Ectodermal cell (in vitro differentiated cells): Measurements from ENCODE around the gene PLEKHG3.
"Not testable (repeated sequence)": the region's sequence is repeated elsewhere in the genome, so short reads cannot be mapped to it uniquely, and the experiment has no call there.

Experiments
- H3K27ac ChIP-seq: 2 replicates; pipeline ENCODE4 v1.7.0; 2013; ENCODE audit warnings: mild to moderate bottlenecking, low read depth, low read length; ENCODE audit not compliant: insufficient read depth, poor library complexity, severe bottlenecking
- H3K27me3 ChIP-seq: 2 replicates; pipeline ENCODE4 v1.7.0; 2013; ENCODE audit warnings: mild to moderate bottlenecking, low read length; ENCODE audit not compliant: insufficient read depth, control insufficient read depth, poor library complexity, severe bottlenecking
- H3K36me3 ChIP-seq: one replicate; pipeline ENCODE4 v1.7.0; 2013; ENCODE audit warnings: low read length; ENCODE audit not compliant: control insufficient read depth, insufficient read depth
- H3K4me1 ChIP-seq: one replicate; pipeline ENCODE4 v1.7.0; 2013; ENCODE audit warnings: low read length; ENCODE audit not compliant: control insufficient read depth, insufficient read depth
- H3K4me3 ChIP-seq: 2 replicates; pipeline ENCODE4 v1.7.0; 2013; ENCODE audit warnings: low read depth, low read length, control low read depth; ENCODE audit not compliant: insufficient read depth
- H3K9me3 ChIP-seq: 2 replicates; pipeline ENCODE4 v1.7.0; 2013; ENCODE audit warnings: mild to moderate bottlenecking, low read length, moderate library complexity; ENCODE audit not compliant: control insufficient read depth
- WGBS, 2 experiments: methylation state at CpG; one replicate each; pipeline ENCODE4 v1.1.7; 2013; ENCODE audit warnings: missing lambda C conversion rate in 2 of 2; 5-methylcytosine and 5-hydroxymethylcytosine counted together

Gene PLEKHG3

GRCh38 chr14:64685371-64686281 is 18.6 kb upstream of the PLEKHG3 start:
- H3K4me1 ChIP-seq, result peaks cover 15% of the 10 kb centered on the region
- no peaks in the 10 kb centered on the region for H3K27me3 ChIP-seq
- no peaks in the 10 kb centered on the region for H3K9me3 ChIP-seq
- H3K36me3 ChIP-seq, result no peaks in the 10 kb centered on the region
- H3K27ac ChIP-seq, result no peak overlapping the region
- H3K4me3 ChIP-seq, result no peak overlapping the region
- WGBS, 2 experiments, result 65 to 67% methylated on average over 10 of the region's 10 CpGs

DNA sequence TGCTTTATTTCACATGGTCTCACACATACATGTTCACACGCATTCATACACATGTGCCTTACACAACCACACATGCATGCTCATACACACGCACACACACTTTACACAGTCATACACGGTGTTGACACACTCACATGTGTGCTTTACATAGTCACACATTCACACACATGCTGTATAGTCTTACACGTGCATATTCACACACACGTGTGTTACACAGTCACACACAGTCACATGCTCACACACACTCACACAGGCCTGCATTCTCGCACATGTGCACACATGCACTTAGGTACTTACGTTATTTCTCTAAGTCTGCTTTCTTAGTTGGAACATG is 18.0 kb upstream of the PLEKHG3 start:
- H3K36me3 ChIP-seq, result no peaks in the 10 kb centered on the region
- H3K4me3 ChIP-seq, result no peak overlapping the region
- whole genome bisulfite sequencing, 2 experiments, result 85 to 87% methylated on average over 6 to 7 of the region's 7 CpGs
- H3K27me3 ChIP-seq, result no peaks in the 10 kb centered on the region
- no peaks in the 10 kb centered on the region for H3K9me3 ChIP-seq
- H3K4me1 ChIP-seq, result peaks cover 14% of the 10 kb centered on the region
- H3K27ac ChIP-seq, result no peak overlapping the region

DNA sequence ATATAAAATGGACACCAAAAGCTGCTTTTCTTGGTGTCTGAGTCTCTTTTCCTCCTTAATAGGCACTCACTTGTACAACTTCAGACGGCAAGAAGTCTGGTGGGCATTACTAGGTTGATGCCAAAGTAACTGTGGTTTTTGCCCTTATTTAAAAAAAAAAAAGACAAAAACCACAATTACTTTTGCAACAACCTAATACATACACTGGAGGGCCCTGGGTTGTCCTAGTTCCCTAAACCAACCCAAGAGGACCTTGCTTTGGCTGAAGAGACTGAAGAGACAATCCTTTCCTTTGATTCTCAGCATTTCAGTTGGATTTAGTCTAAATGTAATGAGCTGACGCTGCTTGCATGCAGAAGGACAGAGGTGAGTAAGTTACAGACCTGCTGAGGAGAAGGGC is 16.2 kb upstream of the PLEKHG3 start:
- Histone ChIP-seq H3K9me3 (no peaks in the 10 kb centered on the region), H3K27ac (no peak overlapping the region), H3K4me1 (peaks cover 14% of the 10 kb centered on the region), H3K36me3 (no peaks in the 10 kb centered on the region), H3K27me3 (no peaks in the 10 kb centered on the region), H3K4me3 (no peak overlapping the region)
- WGBS, 2 experiments, result 58 to 83% methylated on average over 2 of the region's 2 CpGs

GRCh38 chr14:64688811-64689281 is 15.4 kb upstream of the PLEKHG3 start:
- WGBS, 2 experiments, result 70 to 77% methylated on average over 7 of the region's 7 CpGs
- Histone ChIP-seq H3K4me3 (no peak overlapping the region), H3K27ac (no peak overlapping the region), H3K36me3 (no peaks in the 10 kb centered on the region), H3K9me3 (no peaks in the 10 kb centered on the region), H3K4me1 (peaks cover 11% of the 10 kb centered on the region), H3K27me3 (no peaks in the 10 kb centered on the region)

- Histone ChIP-seq H3K36me3 (no peaks in the 10 kb centered on the region), H3K4me3 (no peak overlapping the region), H3K27ac (no peak overlapping the region), H3K4me1 (peaks cover 11% of the 10 kb centered on the region), H3K27me3 (no peaks in the 10 kb centered on the region), H3K9me3 (no peaks in the 10 kb centered on the region)
- WGBS, 2 experiments, result 83 to 95% methylated on average over 2 to 3 of the region's 3 CpGs
These were observed 14.9 kb upstream of the PLEKHG3 start for GRCh38 chr14:64689289-64689688.

GRCh38 chr14:64690607-64691006 is 13.6 kb upstream of the PLEKHG3 start:
- 89 to 91% methylated on average over 5 to 6 of the region's 6 CpGs for WGBS, 2 experiments
- H3K9me3 ChIP-seq, H3K4me3 ChIP-seq, H3K4me1 ChIP-seq, H3K27me3 ChIP-seq, H3K36me3 ChIP-seq, H3K27ac ChIP-seq: not testable (repeated sequence)

GRCh38 chr14:64691376-64691775 is 12.8 kb upstream of the PLEKHG3 start:
- no peaks in the 10 kb centered on the region for H3K36me3 ChIP-seq
- no peaks in the 10 kb centered on the region for H3K27me3 ChIP-seq
- H3K4me1 ChIP-seq, result no peaks in the 10 kb centered on the region
- no peak overlapping the region for H3K27ac ChIP-seq
- H3K4me3 ChIP-seq, result no peak overlapping the region
- WGBS, 2 experiments, result 60% methylated on average over 1 of the region's 2 CpGs; no CpG with 5 or more reads in 1 of the 2 experiments
- no peaks in the 10 kb centered on the region for H3K9me3 ChIP-seq

GRCh38 chr14:64692189-64692985 is 11.8 kb upstream of the PLEKHG3 start:
- H3K27ac ChIP-seq, result no peak overlapping the region
- no peaks in the 10 kb centered on the region for H3K9me3 ChIP-seq
- H3K4me1 ChIP-seq, result no peaks in the 10 kb centered on the region
- no peaks in the 10 kb centered on the region for H3K27me3 ChIP-seq
- 91 to 96% methylated on average over 5 of the region's 5 CpGs for WGBS, 2 experiments
- H3K36me3 ChIP-seq, result no peaks in the 10 kb centered on the region
- H3K4me3 ChIP-seq, result no peak overlapping the region

DNA sequence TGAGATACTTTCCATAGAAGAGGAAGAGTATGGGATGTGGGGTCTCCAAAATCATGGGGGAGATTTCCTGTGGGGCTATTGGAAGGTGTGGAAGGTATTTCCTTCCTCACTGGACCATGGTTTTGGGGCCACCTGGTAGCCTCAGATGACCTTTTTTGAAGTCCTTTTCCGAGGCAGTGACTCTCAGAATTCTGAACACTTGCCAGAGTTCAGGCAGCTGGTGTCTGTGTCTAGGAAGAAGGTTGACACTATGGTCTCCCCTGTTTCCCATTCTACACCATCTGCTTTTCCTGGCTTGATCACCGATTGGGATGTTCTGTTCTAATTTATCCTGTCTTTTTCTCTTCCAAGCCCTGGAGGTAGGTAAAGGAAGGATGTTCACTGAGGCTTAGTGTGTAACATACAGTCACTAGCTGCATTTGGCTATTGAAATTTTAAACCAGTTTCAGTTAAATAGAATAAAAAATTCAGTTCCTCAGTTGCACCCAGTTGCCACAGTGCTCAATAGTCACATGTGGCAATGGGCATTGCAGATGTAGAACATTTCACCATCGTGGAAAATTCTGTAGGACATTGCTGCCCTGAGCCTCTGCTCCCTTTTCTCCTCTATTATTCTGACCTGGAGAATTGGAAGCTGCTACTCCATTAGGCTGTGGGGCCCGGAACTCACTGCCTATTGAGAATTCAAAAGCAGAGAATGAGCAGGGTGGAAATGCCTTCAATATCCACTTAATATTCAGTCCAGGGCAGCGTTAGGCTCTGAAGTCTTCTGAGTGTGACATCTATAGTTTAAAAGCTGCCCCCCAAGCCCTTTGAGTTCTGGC is 11.0 kb upstream of the PLEKHG3 start:
- no peak overlapping the region for H3K4me3 ChIP-seq
- no peaks in the 10 kb centered on the region for H3K27me3 ChIP-seq
- H3K36me3 ChIP-seq, result no peaks in the 10 kb centered on the region
- whole genome bisulfite sequencing, 2 experiments, result 87 to 96% methylated on average over 5 of the region's 5 CpGs
- H3K4me1 ChIP-seq, result no peaks in the 10 kb centered on the region
- no peaks in the 10 kb centered on the region for H3K9me3 ChIP-seq
- no peak overlapping the region for H3K27ac ChIP-seq

DNA sequence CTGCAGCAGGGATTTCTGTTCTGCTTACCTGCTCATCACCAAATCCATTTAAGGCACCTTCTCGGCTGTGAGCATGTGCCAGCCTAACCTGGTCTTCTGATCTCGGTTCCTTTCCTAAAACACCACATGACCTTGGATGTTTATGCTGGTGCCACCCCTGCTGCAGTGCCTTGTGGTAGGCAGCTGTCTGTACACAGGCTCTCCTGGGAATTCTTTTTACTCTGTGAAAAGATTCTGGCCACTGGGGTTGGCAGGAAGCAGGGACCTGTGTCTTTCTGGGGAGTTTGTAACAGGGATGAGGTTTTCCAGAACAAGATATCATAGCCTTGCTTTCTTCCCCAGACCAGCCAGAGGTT is 10.4 kb upstream of the PLEKHG3 start:
- Histone ChIP-seq H3K4me1 (no peaks in the 10 kb centered on the region), H3K27ac (no peak overlapping the region), H3K27me3 (peaks cover 4% of the 10 kb centered on the region), H3K4me3 (no peak overlapping the region), H3K9me3 (no peaks in the 10 kb centered on the region), H3K36me3 (no peaks in the 10 kb centered on the region)
- 88 to 92% methylated on average over 2 of the region's 2 CpGs for WGBS, 2 experiments
